Choroid plexus epithelial cell (primary cell): ENCODE data around the gene HES1.
A peak's percentile ranks its signal among the peaks of the same experiment; 100 is the strongest.
"Not testable (repeated sequence)": the region's sequence is repeated elsewhere in the genome, so short reads cannot be mapped to it uniquely, and the experiment has no call there.

Experiments
- DNase-seq: peaks from one replicate; pipeline ENCODE4 v3.0.0-alpha.2; 2010; ENCODE audit warnings: low read depth
- H3K4me3 ChIP-seq: 2 replicates; pipeline ENCODE4 v1.5.1; 2011; ENCODE audit warnings: low read depth, mild to moderate bottlenecking, control low read depth, low read length, moderate library complexity
- CTCF ChIP-seq: conservative IDR thresholded peaks from 2 replicates; pipeline ENCODE4 v1.5.1; 2011; ENCODE audit warnings: low read depth, mild to moderate bottlenecking, control low read depth, inconsistent platforms, low read length, moderate library complexity

The HES1 gene

GRCh38 chr3:194135806-194136518, at the start of gene HES1:
Gene HES1 (plus strand): TSS chr3:194136148. CDS start chr3:194136381, 233 bp downstream.
- peak within 1 kb of the TSS; percentile 67 for H3K4me3 ChIP-seq
- no peak for TF ChIP-seq CTCF
- peak; percentile 99 for DNase-seq

- DNase-seq, result peak; percentile 58
- no peak for TF ChIP-seq CTCF
- H3K4me3 ChIP-seq, result no peak overlapping the region
These were observed 49.4 kb upstream of the HES1 start for GRCh38 chr3:194086388-194087075.

- peak; percentile 47 for DNase-seq
- no peak for TF ChIP-seq CTCF
- H3K4me3 ChIP-seq, result no peak overlapping the region
These were observed 48.7 kb upstream of the HES1 start for GRCh38 chr3:194087280-194087679.

- peak; percentile 40 for DNase-seq
These were observed 47.7 kb upstream of the HES1 start for GRCh38 chr3:194087995-194088855.

GRCh38 chr3:194089357-194090177, 46.4 kb upstream of the HES1 start:
- no peak overlapping the region for H3K4me3 ChIP-seq
- no peak for TF ChIP-seq CTCF
- DNase-seq, result peak; percentile 99

More at GRCh38 chr3:194087995-194088855, 47.7 kb upstream of the HES1 start:
- no peak overlapping the region for H3K4me3 ChIP-seq
- TF ChIP-seq CTCF, result no peak

GRCh38 chr3:194090178-194090555, 45.8 kb upstream of the HES1 start:
- DNase-seq, H3K4me3 ChIP-seq: not testable (repeated sequence)
